SJCRH30 (cell line): Measurements from ENCODE around the gene SLC66A2. TPM values are rescaled to one million over a fixed set of nuclear protein-coding genes. Genes with fewer than 3 reads are reported as not detected.

Experiments used
- DNase-seq, 2 experiments: peaks; one replicate each; pipeline ENCODE4 v3.0.0-alpha.2; 2015 to 2020
- H3K27ac ChIP-seq: fragments of 250-450 bp; sonication (Bioruptor Pico); 2 replicates; pipeline ENCODE4 v1.5.1; 2020; ENCODE audit warnings: mild to moderate bottlenecking, moderate library complexity
- H3K27me3 ChIP-seq: fragments of 250-450 bp; sonication (Bioruptor Pico); 2 replicates; pipeline ENCODE4 v1.5.1; 2020; ENCODE audit warnings: mild to moderate bottlenecking, moderate library complexity
- H3K36me3 ChIP-seq: fragments of 250-450 bp; sonication (Bioruptor Pico); 2 replicates; pipeline ENCODE4 v1.5.1; 2020; ENCODE audit warnings: mild to moderate bottlenecking, moderate library complexity
- H3K4me1 ChIP-seq: fragments of 250-450 bp; sonication (Bioruptor Pico); 2 replicates; pipeline ENCODE4 v1.5.1; 2020; ENCODE audit warnings: mild to moderate bottlenecking, moderate library complexity
- H3K4me3 ChIP-seq: fragments of 250-450 bp; sonication (Bioruptor Pico); 2 replicates; pipeline ENCODE4 v1.5.1; 2020; ENCODE audit warnings: mild to moderate bottlenecking, moderate library complexity
- H3K9me3 ChIP-seq: fragments of 250-450 bp; sonication (Bioruptor Pico); replicated peaks from 2 replicates; pipeline ENCODE4 v1.5.1; 2020; ENCODE audit warnings: mild to moderate bottlenecking, moderate library complexity
- total RNA-seq: library from RNA; depleted of rRNA; stranded (reverse); fragments of >200 nt; shearing (Covaris generic); gene quantifications from 2 replicates; pipeline ENCODE4 v1.2.3, GENCODE V29; 2014

The SLC66A2 gene
- total RNA-seq, 1 experiment from 2014 or later: 16.3 TPM

DNA sequence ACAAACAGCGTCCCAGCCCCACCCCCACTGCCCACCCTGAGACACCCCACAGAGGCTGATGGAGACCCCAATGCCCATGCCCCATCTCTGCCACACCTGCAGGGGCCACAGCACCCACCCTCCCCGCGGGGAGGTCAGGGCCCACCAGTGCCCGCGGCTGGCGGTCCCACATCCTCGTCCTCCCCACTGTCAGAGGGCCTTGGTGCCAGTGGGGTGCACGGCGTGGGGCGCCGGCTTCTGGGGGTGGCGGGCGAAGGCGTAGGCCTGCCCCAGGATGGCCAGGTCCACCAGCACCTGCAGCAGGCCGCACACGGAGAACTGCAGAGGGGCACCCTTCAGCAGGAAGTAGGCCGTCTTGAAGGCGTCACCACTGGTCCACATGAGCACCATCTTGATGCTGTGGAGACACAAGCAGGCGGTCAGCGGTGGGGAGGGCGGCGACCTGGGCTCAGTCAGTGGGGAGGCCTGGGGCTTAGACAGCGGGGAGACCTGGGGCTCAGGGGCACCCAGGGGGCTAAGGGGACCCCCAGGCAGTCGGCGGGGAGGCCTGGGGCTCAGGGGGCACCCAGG is 47.6 kb downstream of the SLC66A2 start:
- Histone ChIP-seq H3K27ac (no peak overlapping the region; the same call in 1 of the 2 replicates), H3K27me3 (no peaks in the 10 kb centered on the region), H3K4me1 (no peaks in the 10 kb centered on the region), H3K36me3 (0 out of 2 replicates have a peak, but pooled peaks cover 2% of the 10 kb centered on the region), H3K4me3 (no peak overlapping the region), H3K9me3 (no peaks in the 10 kb centered on the region)
- no peak for DNase-seq

DNA sequence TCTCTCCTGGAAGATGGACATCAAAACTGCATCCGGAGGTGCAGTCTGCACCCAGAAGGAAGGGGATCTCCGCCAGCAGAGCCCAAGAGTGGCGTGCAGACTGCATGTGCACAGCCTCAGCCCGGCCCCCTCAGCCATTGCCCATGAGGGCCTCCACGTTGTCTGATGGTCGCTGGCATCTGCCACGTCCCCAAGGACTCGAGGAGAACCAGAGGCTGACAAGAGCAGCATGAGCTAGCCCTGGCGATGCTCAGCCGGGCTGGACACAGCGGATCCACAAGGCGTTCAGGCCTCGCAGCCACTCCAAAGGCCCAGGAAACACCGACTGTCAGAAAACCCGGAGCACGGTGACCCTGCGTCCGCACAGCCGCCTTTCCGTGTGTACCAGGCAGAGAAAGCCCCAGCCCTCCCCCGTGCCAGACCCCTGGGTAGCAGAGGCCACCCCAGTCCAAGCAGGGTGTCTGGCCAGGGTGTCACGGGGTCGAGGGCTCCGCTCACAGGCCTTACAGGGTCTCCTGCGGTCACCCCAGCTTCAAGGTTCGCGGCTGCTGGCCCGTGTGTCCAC is 48.3 kb downstream of the SLC66A2 start:
- no peaks in the 10 kb centered on the region for H3K4me1 ChIP-seq
- no peak for DNase-seq
- H3K4me3 ChIP-seq: no peak overlapping the region
- H3K27me3 ChIP-seq: no peaks in the 10 kb centered on the region
- no peaks in the 10 kb centered on the region for H3K9me3 ChIP-seq
- H3K36me3 ChIP-seq: no peaks in the 10 kb centered on the region
- no peak overlapping the region for H3K27ac ChIP-seq

DNA sequence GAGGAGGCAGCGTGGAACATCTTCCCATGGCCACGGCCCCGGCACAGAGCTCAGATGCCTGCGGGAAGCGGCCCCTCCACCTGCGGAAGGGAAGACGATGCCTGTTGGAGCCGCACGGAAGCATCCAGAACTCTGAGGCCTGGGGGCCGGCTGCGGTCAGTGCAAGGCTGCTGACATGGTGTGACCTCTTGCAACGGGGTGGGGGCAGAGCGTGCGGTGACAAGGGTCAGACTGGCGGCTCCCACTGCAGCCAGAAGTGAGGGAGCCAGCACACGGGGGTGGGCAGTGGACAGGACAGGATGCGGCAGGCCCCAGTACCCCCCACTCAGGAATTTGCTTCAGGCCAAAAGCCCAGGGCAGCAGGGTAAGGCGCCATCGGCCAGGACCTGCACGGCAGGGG is 48.8 kb downstream of the SLC66A2 start:
- Histone ChIP-seq H3K4me1 (no peaks in the 10 kb centered on the region), H3K4me3 (no peak overlapping the region), H3K36me3 (no peaks in the 10 kb centered on the region), H3K27ac (no peak overlapping the region), H3K27me3 (no peaks in the 10 kb centered on the region), H3K9me3 (no peaks in the 10 kb centered on the region)
- DNase-seq: no peak

DNA sequence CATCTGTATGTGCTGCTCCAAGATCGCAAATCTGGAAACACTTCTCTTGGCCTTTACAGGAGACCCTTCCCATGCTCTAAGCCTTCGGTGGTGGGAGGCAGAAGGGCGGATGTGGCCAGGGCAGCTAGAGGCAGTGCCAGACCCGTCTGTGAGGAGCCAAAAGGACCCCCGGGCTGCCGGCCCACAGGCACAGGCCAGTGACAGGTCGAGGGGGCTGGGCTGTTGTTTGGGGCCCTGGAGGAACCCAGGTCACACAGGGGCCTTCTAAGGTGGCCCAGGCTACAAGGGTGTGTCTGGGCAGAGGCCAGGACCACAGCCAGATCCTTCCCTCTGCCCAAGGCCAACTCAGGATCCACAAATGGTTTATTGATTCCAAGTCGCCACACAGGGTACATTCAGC is 49.4 kb downstream of the SLC66A2 start:
- H3K9me3 ChIP-seq: no peaks in the 10 kb centered on the region
- H3K36me3 ChIP-seq: no peaks in the 10 kb centered on the region
- no peaks in the 10 kb centered on the region for H3K27me3 ChIP-seq
- H3K4me3 ChIP-seq: no peak overlapping the region
- no peak for DNase-seq
- no peaks in the 10 kb centered on the region for H3K4me1 ChIP-seq
- H3K27ac ChIP-seq: no peak overlapping the region

DNA sequence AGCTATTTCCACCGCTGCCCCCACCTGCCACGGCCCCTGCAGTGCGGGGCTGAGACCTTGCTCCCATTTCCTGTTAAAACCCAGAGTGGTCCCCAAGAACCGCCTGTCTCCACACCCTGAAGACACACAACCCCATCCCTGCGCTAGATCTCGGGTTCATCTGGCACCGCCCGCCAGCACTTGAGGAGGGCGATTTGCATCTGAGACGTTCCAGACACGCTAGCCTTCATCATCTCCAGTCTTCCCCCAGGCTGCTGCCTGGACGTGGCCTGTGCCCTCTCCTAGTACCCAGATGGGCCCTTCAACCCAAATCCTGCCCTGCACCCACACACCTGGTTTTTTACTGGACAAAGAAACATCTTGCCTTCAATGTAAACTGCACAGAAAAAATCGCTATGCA is 49.8 kb downstream of the SLC66A2 start:
- H3K27me3 ChIP-seq: no peaks in the 10 kb centered on the region
- no peaks in the 10 kb centered on the region for H3K4me1 ChIP-seq
- no peaks in the 10 kb centered on the region for H3K9me3 ChIP-seq
- H3K27ac ChIP-seq: no peak overlapping the region
- H3K36me3 ChIP-seq: no peaks in the 10 kb centered on the region
- H3K4me3 ChIP-seq: no peak overlapping the region
- DNase-seq: no peak

DNA sequence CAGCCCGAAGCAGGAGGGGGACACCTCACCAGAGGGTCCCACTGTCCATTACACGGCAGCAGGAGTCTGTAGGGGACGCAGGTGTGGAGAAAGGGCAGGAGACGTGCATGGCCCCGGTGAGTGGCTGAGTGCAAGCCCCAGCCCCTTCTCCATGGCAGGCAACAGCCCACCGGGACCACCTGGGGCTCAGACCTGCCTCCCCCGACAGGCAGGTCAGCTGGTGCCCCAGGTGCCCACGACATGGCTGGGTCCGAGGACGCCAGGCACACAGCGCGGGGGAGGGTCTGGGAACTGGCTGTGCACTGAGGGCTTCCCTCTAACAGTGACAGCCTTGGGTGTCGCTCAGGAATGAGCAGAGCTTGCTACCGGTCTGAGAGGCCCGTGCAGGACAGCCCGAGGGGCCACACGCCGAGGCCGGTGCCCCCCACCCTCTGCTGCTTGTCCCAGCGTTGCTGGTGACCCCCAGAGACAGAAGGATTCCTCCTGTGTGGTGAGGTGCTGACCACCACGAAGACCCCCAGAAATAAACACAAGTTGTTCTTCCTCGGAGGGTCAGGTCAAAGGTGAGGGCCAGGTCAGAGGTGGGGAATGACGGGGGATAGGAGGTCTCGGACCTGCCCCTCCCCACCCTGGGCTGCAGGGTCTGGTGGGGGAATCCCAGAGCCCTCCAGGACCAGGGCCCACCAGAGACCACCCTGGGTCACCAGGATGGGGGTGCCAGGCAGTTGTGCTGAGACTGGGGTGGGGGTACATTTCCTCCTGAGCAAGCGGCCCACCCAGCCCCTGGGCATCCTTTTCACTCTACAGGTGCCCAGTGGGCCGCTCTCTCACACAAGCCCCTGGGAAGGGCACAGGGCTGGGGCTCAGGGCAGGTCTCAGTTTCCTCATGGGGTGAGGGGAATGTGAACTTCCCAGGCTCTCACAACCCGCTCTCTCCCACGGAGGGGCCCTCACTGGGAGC is 50.6 kb downstream of the SLC66A2 start:
- H3K27ac ChIP-seq: no peak overlapping the region
- no peaks in the 10 kb centered on the region for H3K36me3 ChIP-seq
- no peaks in the 10 kb centered on the region for H3K4me1 ChIP-seq
- peaks cover 3% of the 10 kb centered on the region; the same call in 1 of the 2 replicates for H3K9me3 ChIP-seq
- no peaks in the 10 kb centered on the region for H3K27me3 ChIP-seq
- H3K4me3 ChIP-seq: no peak overlapping the region
- DNase-seq: no peak

DNA sequence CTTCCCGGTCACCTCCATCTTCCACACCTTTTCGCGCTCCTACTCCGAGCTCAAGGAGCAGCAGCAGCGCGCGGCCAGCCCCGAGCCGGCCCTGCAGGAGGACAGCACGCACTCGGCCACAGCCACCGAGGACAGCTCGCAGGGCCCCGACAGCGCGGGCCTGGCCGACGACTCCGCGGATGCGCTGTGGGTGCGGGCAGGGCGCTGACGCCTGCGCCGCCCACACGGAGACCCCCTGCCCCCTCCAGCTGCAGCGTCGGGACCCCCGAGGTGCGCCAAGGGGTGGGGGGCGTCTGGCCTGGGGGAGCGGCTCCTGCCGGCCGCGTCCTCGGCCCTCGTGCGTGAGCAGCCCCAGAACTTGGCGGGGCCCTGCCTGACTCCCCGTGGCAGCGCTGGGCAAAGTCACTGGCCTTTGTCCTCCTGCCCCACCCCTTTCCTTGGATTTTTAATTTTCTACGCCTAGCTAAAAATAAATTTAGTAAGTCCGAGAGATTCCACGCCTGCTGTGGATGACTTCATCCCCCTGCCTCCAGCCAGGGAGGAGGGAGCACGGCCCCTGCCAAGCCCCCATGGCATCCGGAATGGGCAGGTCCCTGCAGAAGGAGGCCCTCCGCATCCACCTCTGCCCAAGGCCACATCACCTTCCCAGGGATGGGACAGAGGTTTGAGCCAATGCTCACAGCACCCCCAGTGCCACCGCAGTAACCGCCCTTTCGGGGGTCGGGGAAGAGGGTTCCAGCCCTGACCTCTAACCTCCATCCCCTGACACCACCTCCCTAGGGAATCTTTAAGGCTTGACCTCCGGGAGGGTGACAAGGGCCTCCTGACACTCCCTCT is 51.6 kb downstream of the SLC66A2 start:
- H3K36me3 ChIP-seq: no peaks in the 10 kb centered on the region
- no peaks in the 10 kb centered on the region for H3K4me1 ChIP-seq
- H3K27me3 ChIP-seq: no peaks in the 10 kb centered on the region
- no peak for DNase-seq
- no peak overlapping the region for H3K4me3 ChIP-seq
- H3K9me3 ChIP-seq: peaks cover 3% of the 10 kb centered on the region; the same call in 1 of the 2 replicates
- H3K27ac ChIP-seq: no peak overlapping the region

DNA sequence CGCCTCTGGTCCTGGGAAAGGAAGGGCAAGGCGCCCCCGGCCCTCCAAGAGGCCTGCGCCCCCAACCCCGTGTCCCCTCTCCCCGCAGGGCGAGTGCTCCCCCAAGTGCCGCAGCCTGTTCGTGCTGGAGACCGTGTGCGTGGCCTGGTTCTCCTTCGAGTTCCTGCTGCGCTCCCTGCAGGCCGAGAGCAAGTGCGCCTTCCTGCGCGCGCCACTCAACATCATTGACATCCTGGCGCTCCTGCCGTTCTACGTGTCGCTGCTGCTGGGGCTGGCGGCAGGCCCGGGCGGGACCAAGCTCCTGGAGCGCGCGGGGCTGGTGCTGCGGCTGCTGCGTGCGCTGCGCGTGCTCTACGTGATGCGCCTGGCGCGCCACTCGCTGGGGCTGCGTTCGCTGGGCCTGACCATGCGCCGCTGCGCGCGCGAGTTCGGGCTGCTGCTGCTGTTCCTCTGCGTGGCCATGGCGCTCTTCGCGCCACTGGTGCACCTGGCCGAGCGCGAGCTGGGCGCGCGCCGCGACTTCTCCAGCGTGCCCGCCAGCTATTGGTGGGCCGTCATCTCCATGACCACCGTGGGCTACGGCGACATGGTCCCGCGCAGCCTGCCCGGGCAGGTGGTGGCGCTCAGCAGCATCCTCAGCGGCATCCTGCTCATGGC is 52.4 kb downstream of the SLC66A2 start:
- DNase-seq: no peak
- Histone ChIP-seq H3K36me3 (no peaks in the 10 kb centered on the region), H3K9me3 (peaks cover 3% of the 10 kb centered on the region; the same call in 1 of the 2 replicates), H3K27me3 (no peaks in the 10 kb centered on the region), H3K27ac (no peak overlapping the region), H3K4me3 (no peak overlapping the region), H3K4me1 (no peaks in the 10 kb centered on the region)

DNA sequence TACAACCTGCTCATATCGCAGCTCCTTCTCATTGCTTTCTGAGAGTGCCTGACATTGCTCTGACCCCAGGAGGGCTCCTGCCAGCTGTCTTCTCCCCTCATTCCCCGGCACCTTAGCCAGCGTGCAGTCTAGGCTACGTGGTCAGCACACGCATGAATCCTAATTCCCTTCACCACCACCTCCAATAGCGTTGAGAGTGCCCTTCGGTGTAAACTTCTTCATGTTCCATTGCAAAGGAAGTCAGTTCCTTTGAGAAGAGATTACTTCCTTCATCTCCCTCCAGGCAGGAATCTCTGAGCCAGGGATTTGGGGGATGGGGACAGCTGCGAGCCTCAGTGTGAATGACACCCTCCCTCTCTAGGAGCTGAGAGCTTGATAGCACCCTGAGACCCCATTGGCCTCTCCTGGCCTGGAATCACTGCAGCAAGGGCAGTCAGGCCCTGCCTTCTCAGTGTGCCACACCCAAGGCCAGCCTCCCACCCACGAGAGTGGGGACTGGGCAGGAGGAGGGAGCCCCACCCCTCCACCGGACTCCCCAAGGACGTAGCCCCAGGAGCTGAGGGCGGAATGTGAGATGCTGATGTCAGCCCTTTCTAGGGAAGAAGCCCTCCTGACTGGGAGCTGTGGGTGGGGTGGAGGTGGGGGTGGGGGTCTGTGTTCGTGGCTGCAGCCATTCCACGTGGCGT is 53.4 kb downstream of the SLC66A2 start:
- no peak overlapping the region for H3K4me3 ChIP-seq
- peaks cover 3% of the 10 kb centered on the region; the same call in 1 of the 2 replicates for H3K9me3 ChIP-seq
- no peak for DNase-seq
- no peaks in the 10 kb centered on the region for H3K4me1 ChIP-seq
- H3K27ac ChIP-seq: no peak overlapping the region
- H3K36me3 ChIP-seq: no peaks in the 10 kb centered on the region
- H3K27me3 ChIP-seq: no peaks in the 10 kb centered on the region

DNA sequence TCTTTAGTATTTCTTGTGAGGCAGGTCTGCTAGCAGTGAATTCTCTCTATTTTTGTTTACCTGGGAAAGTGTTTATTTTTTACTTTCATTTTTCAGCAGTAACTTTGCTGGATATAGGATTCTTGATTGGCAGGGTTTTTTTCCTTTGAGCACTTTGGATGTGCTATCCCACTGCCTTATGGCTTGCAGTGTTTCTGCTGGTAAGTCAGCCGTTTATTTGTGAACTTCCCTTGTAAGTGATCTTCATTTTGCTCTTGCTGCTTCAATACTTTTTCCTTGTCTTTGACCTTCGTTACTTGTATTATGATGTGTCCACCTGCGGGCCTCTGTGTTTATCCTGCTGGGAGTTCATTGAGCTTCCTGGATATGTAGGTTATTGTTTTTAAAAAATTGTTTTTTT is 54.7 kb downstream of the SLC66A2 start:
- Histone ChIP-seq H3K9me3 (peaks cover 3% of the 10 kb centered on the region; the same call in 1 of the 2 replicates), H3K27me3 (no peaks in the 10 kb centered on the region), H3K36me3 (no peaks in the 10 kb centered on the region), H3K27ac (no peak overlapping the region), H3K4me1 (no peaks in the 10 kb centered on the region), H3K4me3 (no peak overlapping the region)
- no peak for DNase-seq

DNA sequence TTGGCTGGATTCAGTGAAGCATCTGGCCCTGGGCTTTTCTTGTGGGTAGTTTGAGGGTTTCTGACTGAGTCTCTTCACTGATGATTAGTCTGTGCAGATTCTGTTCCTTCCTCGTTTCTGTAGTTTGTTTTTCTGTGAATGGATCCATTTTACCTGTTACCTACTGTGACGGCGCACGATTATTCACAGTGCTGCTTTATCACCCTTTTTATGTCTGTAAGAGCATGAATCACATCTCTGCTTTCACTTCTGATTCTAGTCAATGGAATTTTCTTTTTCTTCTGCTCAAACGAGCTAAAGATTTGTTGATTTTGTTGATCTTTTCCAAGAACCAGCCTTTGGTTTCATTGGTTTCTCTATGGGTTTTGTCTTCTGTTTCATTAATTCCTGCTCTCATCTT is 60.8 kb downstream of the SLC66A2 start:
- Histone ChIP-seq H3K36me3 (no peaks in the 10 kb centered on the region), H3K4me1 (no peaks in the 10 kb centered on the region), H3K27me3 (no peaks in the 10 kb centered on the region), H3K4me3 (no peak overlapping the region), H3K9me3 (no peaks in the 10 kb centered on the region), H3K27ac (no peak overlapping the region)
- DNase-seq: no peak

DNA sequence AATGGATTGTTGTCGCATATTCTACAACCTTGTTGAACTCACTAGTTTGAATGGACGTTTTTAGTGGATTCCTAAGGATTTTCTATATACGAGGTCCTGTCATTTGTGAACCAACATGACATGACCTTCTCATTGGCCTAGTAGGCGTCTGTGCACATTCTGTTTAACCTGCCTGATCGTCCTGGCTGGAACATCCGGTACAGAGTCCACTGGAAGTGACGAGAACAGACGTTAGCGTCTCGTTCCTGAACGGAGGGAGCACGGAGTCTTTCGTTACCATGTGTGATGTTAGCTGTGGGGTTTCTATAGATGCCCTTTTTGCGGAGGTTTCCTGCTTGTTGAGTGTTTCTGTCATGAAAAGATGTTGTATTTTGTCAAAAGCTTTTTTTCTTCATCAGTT is 61.9 kb downstream of the SLC66A2 start:
- no peaks in the 10 kb centered on the region for H3K9me3 ChIP-seq
- H3K27ac ChIP-seq: no peak overlapping the region
- DNase-seq: no peak
- no peaks in the 10 kb centered on the region for H3K27me3 ChIP-seq
- no peak overlapping the region for H3K4me3 ChIP-seq
- H3K4me1 ChIP-seq: no peaks in the 10 kb centered on the region
- H3K36me3 ChIP-seq: no peaks in the 10 kb centered on the region

DNA sequence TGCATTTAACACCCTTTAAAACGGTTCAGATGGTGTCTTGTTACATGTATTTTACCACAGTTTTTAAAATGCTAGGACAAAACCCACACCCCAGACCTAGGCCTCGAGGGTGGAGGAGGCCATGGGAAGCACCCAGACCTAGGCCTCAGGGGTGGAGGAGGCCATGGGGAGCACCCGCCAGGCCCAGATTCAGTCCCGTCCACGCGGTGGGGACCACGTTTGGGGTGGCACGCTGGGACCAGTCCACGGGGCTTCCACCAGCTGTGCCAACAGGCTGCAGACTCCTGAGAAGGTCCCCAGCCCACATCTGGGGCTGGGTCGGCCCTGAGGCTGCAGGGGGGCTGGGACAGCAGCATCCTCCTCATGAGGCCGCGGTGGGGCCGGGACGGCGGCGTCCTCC is 63.4 kb downstream of the SLC66A2 start:
- no peaks in the 10 kb centered on the region for H3K4me1 ChIP-seq
- no peak overlapping the region for H3K4me3 ChIP-seq
- no peak overlapping the region for H3K27ac ChIP-seq
- DNase-seq: no peak
- H3K27me3 ChIP-seq: no peaks in the 10 kb centered on the region
- no peaks in the 10 kb centered on the region for H3K36me3 ChIP-seq
- no peaks in the 10 kb centered on the region for H3K9me3 ChIP-seq
